ENCODE results near the gene PTPRZ1. TPM values are rescaled to one million over a fixed set of nuclear protein-coding genes. Genes with fewer than 3 reads are reported as not detected.
A peak's percentile ranks its signal among the peaks of the same experiment; 100 is the strongest.

Gene PTPRZ1
- total and polyA plus RNA-seq, 2 of the 13 experiments (the other 11 are each of a cell fraction or from before 2014, with no cell fraction given), result not detected

GRCh38 chr7:121824276-121824675 is 48.7 kb upstream of the PTPRZ1 start (continued):
- TF ChIP-seq ZNF703 (CRISPR knock-in tag; IDR thresholded peaks at IDR 0.05; ENCODE audit: borderline replicate concordance), result no peak
- no peak for TF ChIP-seq NFKB2 (CRISPR knock-in tag; IDR thresholded peaks at IDR 0.05; ENCODE audit: borderline replicate concordance)
- TF ChIP-seq HNRNPLL (IDR thresholded peaks at IDR 0.05; ENCODE audit: low read depth, low read length, poor library complexity, severe bottlenecking), result no peak
- peak in 1 of 2 experiments; percentile 85; a peak in 2 of 4 replicates for TF ChIP-seq ATF4 (CRISPR knock-in tag; IDR thresholded peaks at IDR 0.05)
- TF ChIP-seq ZGPAT (CRISPR knock-in tag; IDR thresholded peaks at IDR 0.05), result no peak
- no peak for TF ChIP-seq ZNF883 (CRISPR knock-in tag; IDR thresholded peaks at IDR 0.05; ENCODE audit: not compliant biosample characterization)
- no peak for TF ChIP-seq ZNF383 (CRISPR knock-in tag; IDR thresholded peaks at IDR 0.05; ENCODE audit: borderline replicate concordance)
- TF ChIP-seq NCOA5 (CRISPR knock-in tag; IDR thresholded peaks at IDR 0.05), result no peak
- TF ChIP-seq ZNF605 (CRISPR knock-in tag; IDR thresholded peaks at IDR 0.05), result no peak
- TF ChIP-seq ZBTB2 (CRISPR knock-in tag; IDR thresholded peaks at IDR 0.05; ENCODE audit: low read depth), result no peak
- no peak for TF ChIP-seq ZSCAN21 (CRISPR knock-in tag; IDR thresholded peaks at IDR 0.05; ENCODE audit: borderline replicate concordance)
- no peak for TF ChIP-seq RAD51 (IDR thresholded peaks at IDR 0.05; ENCODE audit: borderline replicate concordance)
- no peak for TF ChIP-seq KLF11 (CRISPR knock-in tag; IDR thresholded peaks at IDR 0.05)
- no peak for TF ChIP-seq IKZF4 (CRISPR knock-in tag; IDR thresholded peaks at IDR 0.05; ENCODE audit: borderline replicate concordance, low read depth, not compliant biosample characterization)
- TF ChIP-seq ZNF30 (CRISPR knock-in tag; IDR thresholded peaks at IDR 0.05), result no peak
- no peak for TF ChIP-seq ATM (IDR thresholded peaks at IDR 0.05; ENCODE audit: borderline replicate concordance)
- TF ChIP-seq MAX (IDR thresholded peaks at IDR 0.05), result no peak
- TF ChIP-seq SOX6 (IDR thresholded peaks at IDR 0.05), result no peak
- TF ChIP-seq SOX6 (CRISPR knock-in tag; IDR thresholded peaks at IDR 0.05), result peak; percentile 86
- TF ChIP-seq NR3C1 (CRISPR knock-in tag; IDR thresholded peaks at IDR 0.05), result no peak
- no peak for TF ChIP-seq ZNF263 (CRISPR knock-in tag; IDR thresholded peaks at IDR 0.05)
- no peak for TF ChIP-seq DR1 (CRISPR knock-in tag; IDR thresholded peaks at IDR 0.05)
- no peak for TF ChIP-seq NCOA1 (CRISPR knock-in tag; IDR thresholded peaks at IDR 0.05)
- no peak for TF ChIP-seq NFRKB (IDR thresholded peaks at IDR 0.05)
- TF ChIP-seq REST (IDR thresholded peaks at IDR 0.05; ENCODE audit: borderline replicate concordance in 1 of 2, low read depth in 1 of 2, low read length in 2 of 2), result no peak
- no peak for TF ChIP-seq RFXANK (CRISPR knock-in tag; IDR thresholded peaks at IDR 0.05)
